Measurements from ENCODE around the gene FUT8.
"Not testable (repeated sequence)": the region's sequence is repeated elsewhere in the genome, so short reads cannot be mapped to it uniquely, and the experiment has no call there.

FUT8 gene

DNA sequence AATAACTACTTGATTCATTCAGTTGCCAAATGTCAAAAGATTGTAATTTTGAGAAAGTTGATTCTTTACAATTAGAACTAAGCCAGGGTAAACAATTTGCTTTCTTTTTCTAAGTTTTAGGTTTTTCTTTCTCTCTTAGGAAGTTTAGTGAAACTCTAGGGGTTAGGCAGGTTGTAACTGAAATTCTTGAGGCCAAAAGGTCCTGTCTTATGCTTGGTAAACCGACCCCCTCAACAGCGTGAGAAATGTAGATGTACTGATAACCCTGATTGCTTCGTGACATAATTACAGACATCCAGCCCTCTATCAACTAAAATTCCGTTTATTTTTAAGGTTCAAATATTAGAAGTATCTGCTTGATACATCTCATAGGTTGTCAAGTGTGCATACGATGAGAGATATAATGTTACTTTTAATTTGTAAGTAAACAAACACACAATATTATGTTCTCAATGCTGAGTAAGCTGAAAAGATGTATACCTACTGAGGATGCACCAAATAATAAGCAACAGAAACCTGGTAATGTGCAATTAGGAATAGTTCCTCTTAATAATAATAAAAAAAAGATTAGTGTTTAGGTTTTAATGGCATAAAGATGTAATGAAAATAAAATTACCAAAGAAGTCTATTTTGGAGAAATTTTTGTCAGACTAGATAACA lies 7.2 kb downstream of the FUT8 start:
- no peak for DNase-seq (ENCODE audit: low read depth)

DNA sequence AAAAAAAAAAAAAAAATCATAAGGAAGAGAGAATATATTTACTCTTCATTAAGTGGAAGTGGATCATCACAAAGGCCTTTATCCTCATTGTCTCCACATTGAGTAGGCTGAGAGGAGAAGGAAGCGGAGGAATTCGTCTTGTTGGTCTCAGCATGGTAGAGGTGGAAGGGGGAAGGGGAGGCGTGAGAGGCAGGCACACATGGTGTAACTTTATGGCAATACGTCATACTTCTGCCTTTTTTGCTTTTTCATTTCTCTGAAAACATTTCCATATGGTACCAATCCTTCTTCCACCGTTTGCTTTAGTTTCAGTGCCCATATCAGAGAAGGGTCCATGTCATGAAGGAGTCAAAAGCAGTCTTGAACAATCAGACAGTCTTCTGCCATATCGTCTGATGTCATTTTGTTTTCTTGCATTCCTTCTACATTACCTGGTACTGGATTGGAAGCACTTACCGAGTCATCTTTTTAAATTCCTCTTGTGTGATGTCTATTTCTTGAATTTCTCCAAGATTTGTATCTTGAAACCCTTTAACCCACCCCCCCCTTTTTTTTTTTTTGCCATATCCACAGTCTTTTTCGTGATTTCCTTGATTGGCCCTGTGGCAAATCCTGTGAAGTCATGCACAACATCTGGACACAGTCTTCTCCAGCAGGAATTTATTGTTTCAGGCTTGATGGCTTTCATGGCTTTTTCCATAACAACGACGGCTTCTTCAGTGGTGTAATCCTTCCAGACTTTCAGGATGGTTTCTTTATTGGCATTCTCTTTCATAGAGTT lies 8.9 kb downstream of the FUT8 start:
- no peak for DNase-seq (ENCODE audit: low read depth)

DNA sequence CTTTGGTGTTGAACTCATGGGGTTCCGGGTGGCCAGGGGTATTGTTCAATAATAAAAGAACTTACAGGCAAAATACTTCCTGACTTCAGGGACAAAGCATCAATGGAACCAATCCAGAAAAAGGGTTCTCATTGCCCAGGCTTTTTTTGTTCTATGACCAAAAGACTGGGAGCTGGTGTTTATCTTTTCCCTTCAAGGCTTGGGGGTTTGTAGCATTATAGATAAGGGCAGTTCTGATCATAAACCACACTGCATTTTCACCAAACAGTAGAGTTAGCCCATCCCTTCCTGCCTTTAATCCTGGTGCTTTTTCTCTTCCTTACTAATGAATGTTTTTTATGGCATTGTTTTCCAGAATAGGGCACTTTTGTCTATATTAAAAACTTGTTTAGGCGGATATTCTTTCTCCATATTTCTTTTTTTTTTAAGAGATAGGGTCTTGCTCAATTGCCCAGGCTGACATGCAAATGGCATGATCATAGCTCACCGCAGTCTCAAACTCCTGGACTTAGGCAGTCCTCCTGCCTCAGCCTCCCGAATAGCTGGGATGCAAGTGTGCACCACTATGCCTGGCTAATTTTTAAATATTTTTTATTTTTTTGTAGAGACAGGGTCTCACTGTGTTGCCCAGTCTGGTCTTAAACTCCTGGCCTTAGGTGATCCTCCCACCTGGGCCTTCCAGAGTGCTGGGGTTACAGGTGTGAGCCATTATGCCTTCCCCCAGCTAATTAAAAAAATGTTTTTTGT lies 9.7 kb downstream of the FUT8 start:
- DNase-seq (ENCODE audit: low read depth) = no peak

DNA sequence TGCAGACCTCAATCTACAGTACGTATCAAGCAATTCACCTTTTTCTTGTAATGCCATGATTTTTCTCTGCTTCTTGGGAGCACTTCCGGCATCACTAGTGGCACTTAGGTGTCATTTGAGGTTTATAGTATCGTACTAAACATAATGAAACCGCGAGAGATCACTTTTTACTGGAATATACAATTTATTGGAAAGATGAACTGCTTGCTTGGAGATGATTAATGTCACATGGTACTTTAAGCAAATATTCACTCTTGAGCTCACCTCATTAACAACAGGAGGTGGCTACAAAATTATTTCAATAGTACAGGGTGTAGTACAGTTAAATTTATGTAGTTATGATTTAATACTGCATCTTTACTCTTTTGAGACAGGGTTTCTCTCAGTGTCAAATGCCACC lies 11.5 kb downstream of the FUT8 start:
- no peak for DNase-seq (ENCODE audit: low read depth)

DNA sequence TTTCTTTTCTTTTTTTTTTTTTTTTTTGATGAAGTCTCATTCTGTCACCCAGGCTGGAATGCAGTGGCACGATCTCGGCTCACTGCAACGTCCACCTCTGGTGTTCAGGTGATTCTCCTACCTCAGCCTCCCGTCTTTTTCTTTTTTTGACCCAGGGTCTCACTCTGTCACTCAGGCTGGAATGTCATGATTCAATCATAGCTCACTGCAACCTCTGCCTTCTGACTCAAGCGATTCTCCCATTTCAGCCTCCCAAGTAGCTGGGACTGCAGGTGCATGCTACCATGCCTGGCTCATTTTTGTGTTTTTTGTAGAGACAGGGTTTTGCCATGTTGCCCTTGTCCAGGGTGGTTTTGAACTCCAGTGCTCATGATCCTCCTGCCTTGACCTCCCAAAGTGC lies 12.0 kb downstream of the FUT8 start:
- DNase-seq (ENCODE audit: low read depth) = no peak

DNA sequence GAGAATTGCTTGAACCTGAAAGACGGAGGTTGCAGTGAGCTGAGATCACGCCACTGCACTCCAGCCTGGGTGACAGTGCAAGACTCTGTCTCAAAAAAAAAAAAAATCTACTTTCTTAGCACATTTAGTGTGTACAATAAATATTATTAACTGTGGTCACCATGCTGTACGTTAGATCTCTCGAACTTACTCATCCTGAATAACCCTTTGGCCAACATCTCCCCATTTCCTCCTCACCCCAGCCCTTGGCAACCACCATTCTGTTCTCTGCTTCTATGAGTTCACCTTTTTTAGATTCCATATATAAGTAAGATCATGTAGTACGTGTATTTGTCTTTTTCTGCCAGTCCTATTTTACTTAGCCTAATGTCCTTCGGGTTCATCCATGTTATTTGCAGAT lies 13.4 kb downstream of the FUT8 start:
- no peak for DNase-seq (ENCODE audit: low read depth)

DNA sequence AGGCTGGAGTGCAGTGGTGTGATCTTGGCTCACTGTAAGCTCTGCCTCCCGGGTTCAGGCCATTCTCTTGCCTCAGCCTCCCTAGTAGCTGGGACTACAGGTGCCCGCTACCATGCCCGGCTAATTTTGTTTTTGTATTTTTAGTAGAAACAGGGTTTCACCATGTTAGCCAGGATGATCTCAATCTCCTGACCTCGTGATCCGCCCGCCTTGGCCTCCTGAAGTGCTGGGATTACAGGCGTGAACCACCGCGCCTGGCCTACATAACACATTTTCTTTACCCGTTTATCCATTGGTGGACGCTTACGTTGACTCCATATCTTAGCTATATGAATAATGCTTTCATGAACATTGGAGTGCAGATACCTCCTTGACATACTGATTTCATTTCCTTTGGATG lies 14.4 kb downstream of the FUT8 start:
- not testable (repeated sequence) for DNase-seq (ENCODE audit: low read depth)

DNA sequence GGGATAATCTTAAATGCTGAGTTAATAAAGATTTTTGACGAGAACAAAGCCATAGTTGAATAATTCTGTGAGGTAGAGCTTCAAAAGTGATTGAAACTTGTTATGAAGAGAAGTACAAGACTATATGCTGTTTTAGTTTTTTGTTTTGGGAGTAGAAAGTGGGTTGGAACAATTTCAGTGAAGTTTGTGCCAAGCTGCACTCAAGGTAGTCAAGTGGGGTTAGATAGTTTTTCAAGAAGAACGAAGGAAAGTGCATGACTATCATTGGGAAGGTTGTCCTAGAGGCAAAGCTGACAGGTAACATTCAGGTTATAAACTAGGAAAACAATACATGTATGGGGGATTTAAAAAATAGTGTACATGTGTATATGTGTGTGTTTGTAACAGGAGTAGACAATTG lies 16.2 kb downstream of the FUT8 start:
- no peak for DNase-seq (ENCODE audit: low read depth)

DNA sequence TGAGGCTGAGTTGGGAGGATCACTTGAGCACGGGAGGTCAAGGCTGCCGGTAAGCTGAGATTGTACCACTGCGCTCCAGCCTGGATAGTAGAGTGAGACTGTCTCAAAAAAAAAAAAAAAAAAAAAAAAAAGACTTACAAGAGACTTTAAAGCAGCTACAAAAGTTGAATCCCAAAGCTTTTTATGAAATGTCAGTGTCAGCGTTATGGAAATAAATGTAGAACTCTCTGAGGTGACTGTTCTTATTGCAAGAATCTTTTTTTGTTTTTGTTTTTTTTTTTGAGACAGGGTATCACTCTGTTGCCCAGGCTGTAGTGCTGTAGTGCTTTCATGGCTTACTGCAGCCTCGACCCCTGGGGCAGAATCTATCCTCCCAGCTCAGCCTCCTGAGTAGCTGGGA lies 17.2 kb downstream of the FUT8 start:
- no peak for DNase-seq (ENCODE audit: low read depth)

DNA sequence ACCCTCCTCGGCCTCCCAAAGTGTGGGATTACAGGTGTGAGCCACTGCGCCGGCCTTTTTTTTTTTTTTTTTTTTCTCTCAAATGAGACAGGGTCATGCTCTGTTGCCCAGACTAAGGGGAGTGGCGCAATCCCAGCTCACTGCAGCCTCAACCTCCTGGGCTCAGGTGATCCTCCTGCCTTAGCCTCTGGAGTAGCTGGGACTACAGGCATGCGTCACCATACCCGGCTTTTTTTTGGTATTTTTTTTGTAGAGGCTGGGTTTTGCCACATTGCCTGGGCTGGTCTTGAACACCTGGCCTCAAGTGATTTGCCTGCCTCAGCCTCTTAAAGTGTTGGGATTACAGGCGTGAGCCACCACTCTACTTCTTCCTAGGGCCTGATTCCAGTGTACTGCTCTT lies 18.7 kb downstream of the FUT8 start:
- no peak for DNase-seq (ENCODE audit: low read depth)

DNA sequence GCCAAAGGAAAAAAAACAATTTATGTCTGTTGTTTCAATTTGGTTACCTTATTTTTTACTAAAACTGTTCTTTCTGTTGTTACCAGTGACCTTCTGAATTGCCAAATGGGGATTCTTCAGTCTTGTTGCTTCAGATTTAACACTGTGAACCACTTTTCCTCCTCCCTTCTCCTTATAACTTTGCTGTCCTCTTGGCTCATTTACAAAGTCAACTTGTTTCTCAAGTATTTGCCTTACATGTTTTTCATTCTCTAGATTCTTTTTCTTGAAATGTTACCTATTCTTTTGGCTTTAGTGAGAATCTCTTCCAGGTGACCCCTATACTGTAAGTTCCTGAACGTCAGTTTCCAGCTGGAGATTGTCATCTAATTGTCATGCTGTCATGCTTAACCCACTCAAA lies 19.4 kb downstream of the FUT8 start:
- no peak for DNase-seq (ENCODE audit: low read depth)

DNA sequence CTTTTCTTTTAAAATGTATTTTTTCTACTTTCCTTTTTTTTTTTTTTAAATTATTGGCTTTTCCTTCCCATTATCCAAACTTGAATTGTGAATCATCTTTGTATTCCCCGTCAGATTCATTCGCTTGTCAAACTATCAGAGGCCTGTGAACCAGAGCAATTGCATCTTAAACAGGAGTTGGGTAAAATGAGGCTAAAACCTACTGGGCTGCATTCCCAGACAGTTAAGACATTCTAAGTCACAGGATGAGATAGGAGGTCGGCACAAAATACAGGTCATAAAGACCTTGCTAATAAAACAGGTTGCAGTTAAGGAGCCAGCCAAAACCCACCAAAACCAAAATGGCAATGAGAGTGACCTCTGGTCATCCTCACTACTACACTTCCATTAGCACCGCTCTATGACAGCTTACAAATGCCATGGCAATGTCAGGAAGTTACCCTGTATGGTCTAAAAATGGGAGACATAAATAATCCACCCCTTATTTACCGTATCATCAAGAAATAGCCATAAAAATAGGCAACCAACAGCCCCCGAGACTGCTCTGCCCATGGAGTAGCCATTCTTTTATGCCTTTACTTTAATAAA lies 19.9 kb downstream of the FUT8 start:
- no peak for DNase-seq (ENCODE audit: low read depth)

DNA sequence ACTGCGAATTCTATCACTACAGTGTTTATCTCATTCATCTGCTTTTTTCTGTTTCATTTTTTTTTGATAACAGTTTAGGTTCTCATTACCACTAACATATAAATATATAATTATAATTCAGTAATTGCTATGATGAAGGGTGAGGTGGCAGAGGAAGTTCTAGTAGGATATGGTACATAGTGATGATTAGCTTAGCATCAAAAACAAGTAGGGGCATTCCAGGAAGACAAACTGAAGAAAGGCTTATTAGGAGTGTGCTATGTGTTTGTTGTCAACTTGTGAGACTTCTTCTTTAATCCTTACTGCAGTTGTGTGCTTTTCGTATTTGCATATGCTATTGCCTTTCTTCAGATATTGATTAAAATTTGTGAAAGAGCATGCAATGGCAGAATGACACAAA lies 20.6 kb downstream of the FUT8 start:
- no peak for DNase-seq (ENCODE audit: low read depth)

DNA sequence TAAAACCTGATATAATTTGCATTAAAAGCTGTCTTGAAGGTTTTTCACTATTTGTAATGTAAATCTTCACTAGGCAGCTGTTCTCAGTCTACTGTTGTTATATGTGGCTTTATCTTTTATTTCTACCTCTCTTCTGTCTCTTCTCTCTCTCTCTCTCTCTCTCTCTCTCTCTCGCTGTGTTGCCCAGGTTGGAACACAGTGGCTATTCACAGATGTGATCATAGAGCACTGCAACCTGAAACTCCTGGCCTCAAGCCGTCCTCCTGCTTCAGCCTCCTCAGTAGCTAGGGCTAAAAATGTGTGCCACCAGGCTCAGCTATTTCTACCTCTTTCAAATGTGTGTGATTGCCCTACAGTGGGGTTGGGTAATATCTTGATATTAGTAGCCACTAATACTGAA lies 21.1 kb downstream of the FUT8 start:
- DNase-seq (ENCODE audit: low read depth) = no peak

DNA sequence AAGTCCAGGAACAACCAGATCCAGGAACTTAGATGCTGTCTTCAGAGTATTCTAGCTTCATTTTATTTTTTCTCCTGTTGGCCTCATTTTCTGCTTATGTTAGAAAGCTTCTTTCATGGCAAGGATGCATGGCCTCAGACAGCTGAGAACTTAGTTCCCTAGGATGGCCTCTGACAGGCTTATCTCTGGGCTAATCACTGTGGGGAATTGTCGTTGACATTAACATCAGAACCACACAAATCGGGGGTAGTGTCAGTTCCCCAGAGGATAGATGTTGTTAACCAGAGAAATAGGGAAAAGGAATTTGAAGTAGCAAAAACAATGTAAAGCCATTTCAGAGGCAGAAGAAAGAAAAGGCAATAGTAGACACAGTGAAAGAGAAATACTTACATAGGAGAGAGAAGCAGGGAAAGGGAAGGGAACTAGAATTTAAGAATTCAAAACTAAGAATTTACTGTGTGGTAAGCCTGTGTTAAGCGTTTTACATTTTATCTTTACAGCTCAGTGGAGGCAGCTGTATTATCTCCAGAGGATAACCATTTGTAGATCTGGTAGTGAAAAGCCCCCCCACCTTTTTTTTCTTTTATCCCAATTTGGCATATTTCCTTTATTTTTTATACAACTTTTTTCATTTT lies 21.8 kb downstream of the FUT8 start:
- DNase-seq (ENCODE audit: low read depth) = no peak

DNA sequence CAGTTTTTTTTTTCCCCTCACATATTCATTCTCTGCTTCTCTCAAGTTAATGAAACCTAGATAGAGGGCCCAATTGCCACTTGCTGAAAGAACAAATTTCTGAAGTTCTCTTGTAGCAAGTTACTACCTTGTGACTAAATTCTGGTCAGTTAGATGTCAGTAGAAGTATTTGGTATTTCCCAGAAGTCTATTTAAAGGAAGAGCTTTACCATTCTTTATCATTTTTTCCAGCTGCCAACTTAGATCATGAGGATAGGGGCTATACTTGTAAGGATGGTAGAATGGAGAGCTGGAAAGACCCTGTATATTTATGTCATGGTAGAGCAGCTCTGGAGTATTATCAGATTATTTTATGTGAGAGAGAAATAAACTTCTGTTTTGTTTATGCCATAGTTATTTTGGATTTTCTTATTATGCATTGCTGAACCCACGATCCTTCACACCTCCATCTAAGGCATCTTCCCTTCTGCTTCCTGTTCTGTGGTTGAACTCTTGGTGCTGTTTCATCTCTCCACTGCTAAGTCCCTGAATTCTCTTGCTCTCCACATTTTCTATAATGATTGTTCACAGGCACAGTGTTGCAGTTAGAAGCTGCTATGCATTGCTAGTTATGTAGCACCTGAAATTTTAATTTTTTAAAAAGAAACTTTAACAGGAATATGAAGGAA lies 25.9 kb downstream of the FUT8 start:
- no peak for DNase-seq (ENCODE audit: low read depth)

DNA sequence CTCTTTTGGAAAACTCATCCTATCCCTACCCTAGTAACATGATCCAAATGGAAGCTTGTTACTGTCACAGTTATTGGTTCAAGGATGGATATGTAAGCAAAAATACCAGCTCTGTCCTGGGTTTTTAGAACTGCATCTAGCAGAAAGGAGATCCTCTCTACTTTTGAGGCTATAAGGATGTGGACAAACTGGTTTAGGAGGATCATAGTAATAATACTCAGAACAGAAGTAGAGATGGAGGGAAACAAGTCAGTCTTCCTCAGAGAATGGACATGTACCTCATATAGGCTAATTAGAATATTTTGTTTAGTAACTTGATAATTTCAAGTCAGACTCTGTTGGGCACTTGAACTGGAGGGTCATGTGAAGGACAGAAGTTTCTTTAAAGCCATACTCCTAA lies 26.6 kb downstream of the FUT8 start:
- DNase-seq (ENCODE audit: low read depth) = no peak

DNA sequence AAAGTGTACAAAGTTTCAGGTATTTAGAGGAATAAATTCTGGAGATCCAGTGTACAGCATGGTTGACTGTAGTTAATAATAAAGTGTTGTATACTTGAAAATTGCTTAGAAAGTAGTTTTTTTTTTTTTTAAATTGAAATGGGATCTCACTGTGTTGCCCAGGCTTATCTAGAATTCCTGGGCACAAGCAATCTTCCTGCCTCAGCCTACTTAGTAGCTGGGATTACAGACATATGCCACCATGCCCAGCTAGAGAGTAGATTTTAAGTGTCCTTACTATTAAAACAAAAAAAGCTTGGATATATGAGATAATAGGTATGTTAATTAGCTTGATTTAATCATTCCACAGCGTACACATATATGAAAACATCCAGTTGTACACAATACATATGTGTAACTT lies 27.7 kb downstream of the FUT8 start:
- DNase-seq (ENCODE audit: low read depth) = no peak

DNA sequence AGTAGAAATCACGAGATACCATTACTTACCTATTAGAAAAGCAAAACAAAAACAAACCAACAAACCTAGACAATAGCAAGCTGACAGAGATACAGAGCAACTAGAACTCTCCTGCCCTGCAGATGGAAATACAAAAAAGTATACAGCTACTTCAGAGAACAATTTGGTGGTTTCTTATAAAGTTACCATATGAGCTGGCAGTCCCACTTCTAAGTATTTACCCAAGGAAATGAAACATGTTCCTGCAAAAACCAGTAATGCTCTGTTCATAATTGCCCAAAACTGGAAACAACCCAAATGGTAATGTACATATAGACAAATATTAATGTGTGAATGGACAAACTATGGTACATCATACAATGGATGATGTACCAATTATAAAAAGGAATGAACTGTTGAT lies 31.7 kb downstream of the FUT8 start:
- DNase-seq (ENCODE audit: low read depth) = no peak

DNA sequence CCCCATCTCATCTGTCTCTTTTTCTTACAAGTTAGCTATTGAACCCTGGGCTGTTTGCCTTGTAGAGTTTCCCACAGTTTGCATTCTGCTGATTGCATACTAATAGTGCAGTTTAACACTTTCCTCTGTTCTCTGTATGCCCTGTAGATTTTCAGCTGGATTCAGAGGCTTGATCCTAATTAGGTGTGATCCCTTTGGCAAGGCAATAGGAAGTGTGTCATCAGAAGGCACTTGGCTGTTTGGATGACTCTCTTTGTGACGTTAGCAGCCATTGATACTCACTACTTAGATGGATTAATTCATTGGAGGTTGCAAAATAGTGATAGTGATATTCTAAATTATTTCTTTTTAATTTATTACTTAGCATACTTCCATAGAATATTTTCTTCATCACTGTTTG lies 33.6 kb downstream of the FUT8 start:
- no peak for DNase-seq (ENCODE audit: low read depth)

DNA sequence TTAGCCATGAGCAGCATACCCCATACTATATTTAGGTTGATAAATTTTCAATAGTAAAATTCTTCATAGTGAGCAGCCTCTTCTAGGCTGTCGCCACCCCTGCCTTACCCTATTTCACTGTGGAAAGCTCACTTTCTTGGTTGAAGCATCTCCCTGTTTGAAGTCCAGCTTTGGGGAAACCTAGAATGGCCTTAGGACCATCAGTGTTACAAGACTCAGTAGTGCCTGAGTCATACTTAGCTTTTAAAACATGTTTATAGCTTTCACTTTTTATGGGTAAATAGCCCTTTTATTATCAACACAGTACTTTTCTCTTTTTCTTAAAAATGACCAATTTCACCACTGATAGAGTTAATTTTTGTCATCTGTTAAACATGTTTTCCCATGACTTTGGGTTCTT lies 37.1 kb downstream of the FUT8 start:
- no peak for DNase-seq (ENCODE audit: low read depth)

Data from stimulated activated CD8-positive, alpha-beta memory T cell treated with anti-CD3 and anti-CD28 coated beads, Interleukin-7, amount 100 ng/mL, for 24 hours (primary cell).